Measurements from ENCODE around the gene ATXN3.

ATXN3 gene

GRCh38 chr14:92106143-92106926, at the start of gene ATXN3:
Gene ATXN3 (minus strand): TSS chr14:92106582. CDS start chr14:92106552, 30 bp downstream.
- peak; percentile 97 for DNase-seq

- no peak for DNase-seq
Measured at GRCh38 chr14:92154283-92154942, 48.0 kb upstream of the ATXN3 start.

DNA sequence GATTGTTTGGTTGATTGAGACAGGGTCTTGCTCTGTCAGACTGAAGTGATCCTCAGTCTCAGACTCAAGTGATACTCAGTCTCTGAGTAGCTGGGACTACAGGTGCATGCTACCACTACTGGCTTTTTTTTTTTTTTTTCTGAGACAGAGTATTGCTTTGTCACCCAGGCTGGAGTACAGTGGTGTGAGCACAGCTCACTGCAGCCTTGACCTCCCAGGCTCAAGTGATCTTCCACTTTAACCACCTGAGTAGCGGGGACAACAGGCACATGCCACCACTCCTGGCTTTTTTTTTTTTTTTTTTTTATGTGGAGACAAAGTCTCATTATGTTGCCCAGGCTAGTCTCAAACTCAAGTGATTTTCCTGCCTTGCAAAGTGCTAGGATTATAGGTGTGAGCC, 47.2 kb upstream of the ATXN3 start:
- no peak for DNase-seq

DNA sequence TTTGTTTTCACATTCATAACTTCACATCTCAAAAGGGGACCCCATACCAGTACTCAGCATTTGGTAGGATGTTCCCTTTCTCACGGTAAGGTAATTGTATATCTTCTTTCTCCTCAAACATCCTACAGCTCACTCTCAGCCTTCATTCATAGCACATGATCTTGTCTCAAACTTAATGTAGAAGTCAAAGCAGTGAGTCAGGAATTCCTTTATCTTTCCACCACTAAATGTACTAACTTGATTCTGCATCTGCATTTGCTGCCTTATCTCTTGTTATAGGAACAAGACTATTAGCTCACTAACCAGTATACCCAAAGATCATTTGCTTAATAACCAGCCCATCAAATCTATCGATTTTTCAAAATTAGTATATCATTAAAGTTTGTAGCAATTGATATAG, 38.3 kb upstream of the ATXN3 start:
- no peak for DNase-seq

- DNase-seq = no peak
Measured at GRCh38 chr14:92143962-92144361, 37.6 kb upstream of the ATXN3 start.

DNA sequence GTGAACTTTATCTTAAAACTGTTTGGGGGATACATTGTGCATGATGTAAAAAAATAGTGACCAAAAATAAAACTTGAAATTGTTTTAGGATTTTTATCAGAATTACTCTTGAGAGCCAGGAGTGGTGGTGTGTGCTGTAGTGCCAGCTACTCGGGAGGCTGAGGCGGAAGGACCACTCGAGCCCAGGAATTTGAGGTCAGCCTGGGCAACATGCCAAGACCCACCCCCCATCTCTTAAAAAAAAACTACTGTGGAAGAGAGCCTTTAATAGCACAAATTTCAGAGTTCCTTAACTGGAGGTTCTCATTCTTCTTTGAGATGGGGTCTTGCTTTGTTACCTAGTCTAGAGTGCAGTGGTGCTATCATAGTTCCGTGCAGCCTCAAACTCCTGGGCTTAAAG, 36.9 kb upstream of the ATXN3 start:
- DNase-seq = no peak

GRCh38 chr14:92135269-92135668, 28.9 kb upstream of the ATXN3 start:
- DNase-seq = no peak

DNA sequence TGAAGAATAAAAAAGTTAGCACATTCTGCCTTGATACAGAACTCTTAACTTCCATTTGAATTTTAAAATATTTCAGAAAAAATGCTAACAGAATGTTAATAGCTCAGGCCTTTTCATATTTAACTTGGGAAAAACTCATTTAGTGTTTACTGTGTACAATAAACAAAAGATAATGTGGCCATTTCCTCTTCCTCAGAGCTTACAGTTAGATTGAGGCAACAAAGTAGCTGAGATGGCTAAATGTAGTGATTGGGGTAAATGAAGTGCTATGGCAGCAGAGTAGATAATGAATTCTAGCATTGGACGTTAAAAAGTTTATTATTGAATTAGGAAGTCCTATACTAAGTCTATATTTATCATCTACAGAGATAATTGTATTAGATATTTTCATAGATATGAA, 28.1 kb upstream of the ATXN3 start:
- no peak for DNase-seq

DNA sequence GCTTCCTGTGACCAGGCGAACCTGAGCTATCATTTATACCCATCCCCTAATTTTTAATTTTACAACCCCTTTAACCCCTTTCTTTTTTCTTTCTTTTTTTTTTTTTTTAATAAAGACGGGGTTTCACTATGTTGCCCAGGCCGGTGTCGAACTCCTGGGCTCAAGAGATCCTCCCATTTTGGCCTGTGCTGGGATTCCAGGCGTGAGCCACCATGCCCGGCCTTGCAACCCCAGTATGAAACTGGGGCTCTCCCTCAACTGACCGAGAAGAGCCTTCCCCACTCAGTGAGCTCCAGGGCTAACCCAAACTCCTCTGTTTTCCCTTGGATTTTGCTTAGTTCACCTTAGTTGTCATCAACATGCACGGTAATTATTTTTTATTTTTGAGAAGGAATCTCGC, 16.4 kb upstream of the ATXN3 start:
- DNase-seq = peak; percentile 4

- DNase-seq = peak; percentile 17
Measured at GRCh38 chr14:92122351-92122677, 15.9 kb upstream of the ATXN3 start.

- peak; percentile 92 for DNase-seq
Measured at GRCh38 chr14:92121670-92122350, 15.4 kb upstream of the ATXN3 start, which contains the start of the genes CPSF2 and NDUFB1. Gene CPSF2 (plus strand): TSS chr14:92121969. CDS start chr14:92130985, 9,016 bp downstream. Gene NDUFB1 (minus strand): TSS chr14:92121706. CDS start chr14:92117637, 4,069 bp downstream.

GRCh38 chr14:92121207-92121669, 14.9 kb upstream of the ATXN3 start:
- no peak for DNase-seq

- no peak for DNase-seq
Measured at GRCh38 chr14:92109490-92109889, 3.1 kb upstream of the ATXN3 start.

DNA sequence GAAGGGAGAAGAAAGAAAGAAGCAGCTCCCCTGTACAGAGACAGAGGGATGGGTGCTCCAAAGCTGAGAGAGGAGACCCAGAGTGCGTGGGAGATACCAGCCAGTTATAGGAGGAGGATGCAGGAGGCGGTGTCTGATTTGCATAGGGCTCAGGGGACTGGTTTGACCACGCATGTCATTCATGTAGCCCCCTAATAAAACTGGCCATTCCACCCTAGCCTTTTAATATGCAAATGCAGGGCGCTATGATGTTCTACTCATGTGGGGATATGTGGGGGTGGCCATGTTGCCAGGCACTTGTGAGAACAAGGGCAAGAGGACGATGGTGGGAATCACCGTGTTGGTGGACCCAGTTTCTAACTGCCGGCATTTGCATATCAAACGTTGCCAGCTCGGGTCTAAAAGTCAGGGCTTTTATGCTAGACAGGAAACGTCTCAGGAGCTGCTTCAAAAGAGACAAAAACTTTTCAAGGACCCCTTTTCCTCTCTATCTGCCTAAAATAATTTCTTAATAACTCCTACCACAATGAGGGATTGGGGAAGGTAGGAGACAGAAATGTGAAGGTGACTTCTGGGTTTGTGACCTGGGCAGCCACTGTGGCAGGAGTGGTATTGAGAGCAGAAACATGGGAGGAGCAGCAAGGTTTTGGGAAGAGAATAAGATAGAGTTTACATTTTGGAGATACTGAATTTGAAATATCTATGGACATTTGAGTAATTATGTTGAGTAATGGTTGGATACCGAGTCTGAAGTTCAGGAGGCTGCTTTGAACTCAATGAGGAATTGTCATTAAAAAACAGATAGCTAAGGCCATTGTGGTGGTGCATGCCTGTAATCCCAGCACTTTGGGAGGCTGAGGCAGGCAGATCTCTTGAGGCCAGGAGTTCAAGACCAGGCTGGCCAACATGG, 2.2 kb upstream of the ATXN3 start:
- DNase-seq = peak; percentile 29

GRCh38 chr14:92105893-92106142, 564 bp downstream of the ATXN3 start:
- DNase-seq = peak; percentile 18

GRCh38 chr14:92105073-92105892, 1.1 kb downstream of the ATXN3 start:
- no peak for DNase-seq

GRCh38 chr14:92103363-92103989, 2.9 kb downstream of the ATXN3 start:
- no peak for DNase-seq

DNA sequence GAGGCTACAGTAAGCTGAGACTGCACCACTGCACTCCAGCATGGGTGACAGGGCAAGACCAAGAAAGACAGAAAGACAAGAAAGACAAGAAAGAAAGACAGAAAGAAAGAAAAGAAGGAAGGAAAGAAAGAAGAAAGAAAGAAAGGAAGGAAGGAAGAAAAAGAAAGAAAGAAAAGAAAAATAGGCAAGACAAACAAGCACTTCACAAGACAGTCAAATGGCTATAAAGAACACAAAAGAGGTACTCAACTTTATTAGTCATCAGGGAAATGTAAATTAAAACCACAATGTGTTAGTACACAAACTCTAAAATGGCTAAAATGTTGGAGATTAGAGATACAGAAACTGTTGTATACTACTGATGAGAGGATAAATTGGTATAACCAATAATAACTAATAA, 6.6 kb downstream of the ATXN3 start:
- DNase-seq = no peak

DNA sequence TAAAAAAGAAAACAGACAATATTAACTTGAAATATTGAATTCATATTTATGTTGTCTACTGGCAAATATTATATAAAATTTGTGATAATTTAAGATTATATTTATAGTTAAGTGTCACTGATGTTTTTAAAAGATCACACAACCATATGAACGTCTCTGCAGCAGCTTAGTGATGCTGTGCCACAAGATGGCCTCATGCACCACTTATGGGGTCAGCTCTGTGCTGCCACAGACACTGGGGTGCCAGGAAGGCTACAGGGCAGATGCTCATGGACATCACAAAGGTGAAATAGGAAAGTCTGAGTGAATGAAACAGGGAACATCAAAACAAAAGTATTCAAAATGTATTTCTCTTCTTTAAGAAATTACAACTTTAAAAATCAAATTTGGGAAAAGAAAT, 13.1 kb downstream of the ATXN3 start:
- no peak for DNase-seq

DNA sequence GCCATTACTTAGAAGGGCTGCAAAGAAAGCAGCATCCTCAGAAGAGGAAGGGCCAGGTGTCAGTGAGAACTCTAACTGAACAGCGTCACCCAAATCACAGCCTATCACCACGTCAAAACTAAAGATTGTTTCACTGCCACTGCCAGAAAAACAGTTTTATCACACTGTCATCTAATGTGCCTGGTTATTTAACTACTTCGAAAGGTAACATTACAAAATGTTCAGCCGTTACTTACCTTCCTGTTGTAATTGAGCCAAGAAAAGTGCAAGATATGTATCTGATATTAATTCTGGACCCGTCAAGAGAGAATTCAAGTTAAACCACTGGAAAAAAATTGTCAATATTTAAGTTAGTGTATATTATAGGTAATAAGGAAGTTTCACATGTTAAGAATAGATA, 17.9 kb downstream of the ATXN3 start:
- no peak for DNase-seq

GRCh38 chr14:92074555-92074954, 31.8 kb downstream of the ATXN3 start:
- no peak for DNase-seq

Measured in activated CD4-positive, alpha-beta T cell treated with anti-CD3 and anti-CD28 coated beads for 48 hours (primary cell).